ENCODE data around the gene ITPR2. TPM values are rescaled to one million over a fixed set of nuclear protein-coding genes. Genes with fewer than 3 reads are reported as not detected.

Gene ITPR2
- total RNA-seq, 1 experiment from 2014 or later: 4.0 TPM

DNA sequence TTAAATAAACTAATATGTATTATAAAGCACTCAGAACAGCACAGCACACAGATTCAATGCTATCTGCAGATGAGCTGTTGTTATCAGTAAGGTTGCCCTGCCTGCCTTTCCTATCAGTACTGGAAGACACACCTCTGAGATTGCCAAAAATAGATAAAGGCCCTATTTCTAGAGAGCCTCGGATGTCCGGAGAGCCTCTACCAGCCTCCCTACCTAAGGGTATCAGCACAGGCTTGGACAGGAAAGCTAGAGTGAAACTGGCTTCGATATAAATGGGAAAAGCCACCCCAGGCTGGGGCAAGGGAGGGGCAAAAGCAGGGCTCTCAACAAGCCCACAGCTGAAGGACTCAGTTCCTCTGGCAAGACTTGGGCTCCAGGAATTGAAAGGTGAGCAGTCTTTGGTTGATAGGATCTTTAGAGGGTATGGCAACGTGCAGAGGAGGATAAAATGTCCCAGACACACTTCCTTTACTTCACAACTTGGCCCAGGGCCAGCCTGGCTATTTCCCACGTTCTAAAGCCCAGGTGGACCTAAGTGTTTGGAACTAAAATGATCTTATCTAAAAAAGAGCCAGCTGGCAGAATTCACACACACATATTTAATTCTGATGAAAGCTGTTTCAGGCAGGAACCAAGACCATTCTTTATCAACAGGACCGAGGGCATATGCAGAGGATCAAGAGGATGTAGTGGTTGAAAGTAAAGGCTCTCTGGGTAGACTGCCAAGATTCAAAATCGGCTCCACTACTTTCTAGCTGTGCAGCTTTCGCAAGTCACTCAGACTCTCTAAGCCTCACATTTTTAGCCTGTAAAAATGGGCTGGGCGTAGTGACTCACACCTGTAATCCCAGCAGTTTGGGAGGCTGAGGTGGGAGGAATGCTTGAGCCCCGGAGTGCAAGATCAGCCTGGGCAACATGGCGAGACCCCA lies 37.8 kb upstream of the ITPR2 start:
- H2AFZ ChIP-seq (ENCODE audit: low read length): peak overlapping the region; percentile 53
- H3K27ac ChIP-seq (ENCODE audit: low read length): peak overlapping the region; percentile 21; the same call in 1 of the 2 replicates
- POLR2A ChIA-PET (ENCODE audit: unreplicated experiment): no interaction called here

DNA sequence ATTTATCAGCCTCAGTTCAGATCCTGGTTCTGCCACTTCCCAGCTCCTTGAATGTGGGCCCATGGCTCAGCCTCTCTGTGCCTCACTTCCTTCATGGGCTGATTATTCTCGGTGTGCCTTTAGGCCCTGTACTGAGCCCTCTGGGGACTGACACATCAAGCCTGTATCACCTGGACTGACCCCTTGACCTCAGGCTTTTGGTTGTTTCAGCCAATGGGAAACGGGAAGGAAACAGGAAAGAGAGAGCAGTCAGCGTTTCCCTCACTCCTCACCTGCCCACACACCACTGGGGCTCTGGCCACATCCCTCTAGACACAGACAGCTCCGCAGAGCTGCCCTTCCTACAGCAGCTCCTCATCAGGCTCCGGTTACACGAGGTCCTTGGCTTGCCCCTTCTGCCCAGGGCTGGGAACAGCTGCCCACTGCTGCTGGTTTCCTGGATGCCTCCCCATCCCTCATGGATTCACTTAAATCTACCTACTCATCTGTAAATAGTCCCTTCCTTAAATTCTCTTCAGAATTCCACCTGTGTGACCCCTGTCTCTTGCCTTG lies 37.0 kb upstream of the ITPR2 start:
- Histone ChIP-seq H4K20me1 (ENCODE audit: low read length) (no peaks in the 10 kb centered on the region), H3K27ac (ENCODE audit: low read length) (no peak overlapping the region), H3K27me3 (ENCODE audit: low read length) (no peaks in the 10 kb centered on the region), H3F3A (ENCODE audit: low read length, unreplicated experiment) (no peaks in the 10 kb centered on the region), H3K79me2 (ENCODE audit: low read length) (no peaks in the 10 kb centered on the region), H3K4me2 (ENCODE audit: low read length) (peak overlapping the region; percentile 73; the same call in 1 of the 2 replicates), H3K9ac (ENCODE audit: low read length) (no peak overlapping the region), H2AFZ (ENCODE audit: low read length) (no peak overlapping the region), H3K9me2 (replicated peaks; ENCODE audit: low read length) (no peaks in the 10 kb centered on the region), H3K4me3 (ENCODE audit: low read length) (no peak overlapping the region), H3K36me3 (ENCODE audit: low read depth, low read length) (no peaks in the 10 kb centered on the region), H3K9me3 (ENCODE audit: low read length) (no peaks in the 10 kb centered on the region), H3K4me1 (ENCODE audit: insufficient read depth, low read length) (peaks cover 13% of the 10 kb centered on the region)
- ChIA-PET CTCF (interaction anchor here (1.4 kb wide), 1 partner anchor 15 kb away, joined by 3 read pairs; no protein-coding TSS in a partner anchor), POLR2A (ENCODE audit: unreplicated experiment) (no interaction called here)
- DNase-seq: no peak
- TF ChIP-seq EZH2phosphoT487 (IDR thresholded peaks at IDR 0.05; ENCODE audit: borderline replicate concordance, low read length) (no peak), EZH2 (IDR thresholded peaks at IDR 0.05; ENCODE audit: low read length, unreplicated experiment) (no peak)
- TF ChIP-seq, protein P1, sequence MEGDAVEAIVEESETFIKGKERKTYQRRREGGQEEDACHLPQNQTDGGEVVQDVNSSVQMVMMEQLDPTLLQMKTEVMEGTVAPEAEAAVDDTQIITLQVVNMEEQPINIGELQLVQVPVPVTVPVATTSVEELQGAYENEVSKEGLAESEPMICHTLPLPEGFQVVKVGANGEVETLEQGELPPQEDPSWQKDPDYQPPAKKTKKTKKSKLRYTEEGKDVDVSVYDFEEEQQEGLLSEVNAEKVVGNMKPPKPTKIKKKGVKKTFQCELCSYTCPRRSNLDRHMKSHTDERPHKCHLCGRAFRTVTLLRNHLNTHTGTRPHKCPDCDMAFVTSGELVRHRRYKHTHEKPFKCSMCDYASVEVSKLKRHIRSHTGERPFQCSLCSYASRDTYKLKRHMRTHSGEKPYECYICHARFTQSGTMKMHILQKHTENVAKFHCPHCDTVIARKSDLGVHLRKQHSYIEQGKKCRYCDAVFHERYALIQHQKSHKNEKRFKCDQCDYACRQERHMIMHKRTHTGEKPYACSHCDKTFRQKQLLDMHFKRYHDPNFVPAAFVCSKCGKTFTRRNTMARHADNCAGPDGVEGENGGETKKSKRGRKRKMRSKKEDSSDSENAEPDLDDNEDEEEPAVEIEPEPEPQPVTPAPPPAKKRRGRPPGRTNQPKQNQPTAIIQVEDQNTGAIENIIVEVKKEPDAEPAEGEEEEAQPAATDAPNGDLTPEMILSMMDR (conservative IDR thresholded peaks at IDR 0.05; ENCODE audit: low read depth, low read length): no peak
- no TSS peak for BruUV-seq (replicated peaks)
- ATAC-seq: no peak
- intact Hi-C loops (cut with micrococcal nuclease): no loop called here

More for the DNA sequence above, 37.8 kb upstream of the ITPR2 start:
- intact Hi-C loops (cut with micrococcal nuclease): no loop called here
- peak; percentile 97 for DNase-seq
- Histone ChIP-seq H3K9me2 (replicated peaks; ENCODE audit: low read length) (no peaks in the 10 kb centered on the region), H3K36me3 (ENCODE audit: low read depth, low read length) (no peaks in the 10 kb centered on the region), H3K4me3 (ENCODE audit: low read length) (peak overlapping the region; percentile 5; the same call in 1 of the 2 replicates), H3K9ac (ENCODE audit: low read length) (no peak overlapping the region), H3K4me2 (ENCODE audit: low read length) (peak overlapping the region; percentile 73), H3K9me3 (ENCODE audit: low read length) (no peaks in the 10 kb centered on the region), H3F3A (ENCODE audit: low read length, unreplicated experiment) (no peaks in the 10 kb centered on the region), H4K20me1 (ENCODE audit: low read length) (no peaks in the 10 kb centered on the region), H3K79me2 (ENCODE audit: low read length) (no peaks in the 10 kb centered on the region), H3K4me1 (ENCODE audit: insufficient read depth, low read length) (peaks cover 13% of the 10 kb centered on the region), H3K27me3 (ENCODE audit: low read length) (no peaks in the 10 kb centered on the region)
- no TSS peak for BruUV-seq (replicated peaks)
- CTCF ChIA-PET: interaction anchor here (1.1 kb wide), 1 partner anchor 14 kb away, joined by 4 read pairs; no protein-coding TSS in a partner anchor
- peak; percentile 89 for ATAC-seq
- TF ChIP-seq, protein P1 (conservative IDR thresholded peaks at IDR 0.05; ENCODE audit: low read depth, low read length): no peak
- TF ChIP-seq EZH2phosphoT487 (IDR thresholded peaks at IDR 0.05; ENCODE audit: borderline replicate concordance, low read length) (no peak), EZH2 (IDR thresholded peaks at IDR 0.05; ENCODE audit: low read length, unreplicated experiment) (no peak)

Measured in PC-3 (cell line).